ENCODE results near the gene DICER1. TPM values are rescaled to one million over a fixed set of nuclear protein-coding genes. Genes with fewer than 3 reads are reported as not detected.

DICER1 gene
- total and polyA plus RNA-seq, 12 donors, result 7.1 to 81.5 (median 32.1) TPM

- Histone ChIP-seq H3K36me3 (replicated peaks in 1 of 2) (peaks cover 8 to 84% of the 10 kb centered on the region in 2 donors), H3K4me1 (replicated peaks in 1 of 2) (no peaks in the 10 kb centered on the region)
- intact Hi-C loops (cut with DNase I), result no loop called here
Observed at GRCh38 chr14:95091581-95091980, 65.7 kb downstream of the DICER1 start.

GRCh38 chr14:95088665-95089064, 68.7 kb downstream of the DICER1 start:
- intact Hi-C loops (cut with DNase I), result no loop called here
- H3K27me3 ChIP-seq, result no peaks in the 10 kb centered on the region
- TF ChIP-seq POLR2A (IDR thresholded peaks at IDR 0.05) (no peak), CTCF (IDR thresholded peaks at IDR 0.05) (no peak)
- no peak overlapping the region for H3K4me3 ChIP-seq
- 62 to 67% (median 65%) methylated on average over 4 of the region's 4 CpGs for WGBS, 4 donors
- H3K9me3 ChIP-seq (replicated peaks in 1 of 3), result no peaks in the 10 kb centered on the region
- no peak for DNase-seq
- H3K36me3 ChIP-seq (replicated peaks in 1 of 2), result peaks cover 8 to 66% of the 10 kb centered on the region in 2 donors
- no peak overlapping the region for H3K27ac ChIP-seq
- H3K4me1 ChIP-seq (replicated peaks in 1 of 2), result no peaks in the 10 kb centered on the region

More at GRCh38 chr14:95091581-95091980, 65.7 kb downstream of the DICER1 start:
- Histone ChIP-seq H3K4me3 (no peak overlapping the region), H3K27me3 (no peaks in the 10 kb centered on the region), H3K27ac (no peak overlapping the region), H3K9me3 (replicated peaks in 1 of 3) (no peaks in the 10 kb centered on the region)
- WGBS, 4 donors, result 83 to 87% (median 85%) methylated on average over 4 of the region's 4 CpGs
- TF ChIP-seq POLR2A (IDR thresholded peaks at IDR 0.05), result no peak
- no peak for TF ChIP-seq CTCF (IDR thresholded peaks at IDR 0.05)
- DNase-seq, result no peak

- no peaks in the 10 kb centered on the region for H3K27me3 ChIP-seq
- no peaks in the 10 kb centered on the region for H3K4me1 ChIP-seq (replicated peaks in 1 of 2)
- peaks cover 8 to 56% of the 10 kb centered on the region in 2 donors for H3K36me3 ChIP-seq (replicated peaks in 1 of 2)
- TF ChIP-seq CTCF (IDR thresholded peaks at IDR 0.05), result no peak
- no peak for TF ChIP-seq POLR2A (IDR thresholded peaks at IDR 0.05)
- no peaks in the 10 kb centered on the region for H3K9me3 ChIP-seq (replicated peaks in 1 of 3)
- WGBS, 4 donors, result 77 to 88% (median 86%) methylated on average over 6 of the region's 6 CpGs
- DNase-seq, result no peak
- H3K4me3 ChIP-seq, result no peak overlapping the region
- H3K27ac ChIP-seq, result no peak overlapping the region
- intact Hi-C loops (cut with DNase I), result no loop called here
Observed at GRCh38 chr14:95087619-95088018, 69.7 kb downstream of the DICER1 start.

GRCh38 chr14:95085321-95085720, 72.0 kb downstream of the DICER1 start:
- 85 to 96% (median 89%) methylated on average over 5 of the region's 5 CpGs for WGBS, 4 donors
- H3K9me3 ChIP-seq (replicated peaks in 1 of 3), result no peaks in the 10 kb centered on the region
- DNase-seq, result no peak
- no peak for TF ChIP-seq POLR2A (IDR thresholded peaks at IDR 0.05)
- no peak for TF ChIP-seq CTCF (IDR thresholded peaks at IDR 0.05)
- H3K4me3 ChIP-seq, result no peak overlapping the region
- peaks cover 5 to 34% of the 10 kb centered on the region in 2 donors for H3K36me3 ChIP-seq (replicated peaks in 1 of 2)
- no peaks in the 10 kb centered on the region for H3K4me1 ChIP-seq (replicated peaks in 1 of 2)
- intact Hi-C loops (cut with DNase I), result no loop called here
- H3K27ac ChIP-seq, result no peak overlapping the region
- H3K27me3 ChIP-seq, result no peaks in the 10 kb centered on the region

All from adrenal gland (tissue), 12 donors.